Measurements from ENCODE around the gene ZNF778.
A peak's percentile ranks its signal among the peaks of the same experiment; 100 is the strongest.
"Not testable (repeated sequence)": the region's sequence is repeated elsewhere in the genome, so short reads cannot be mapped to it uniquely, and the experiment has no call there.

ZNF778 gene

GRCh38 chr16:89242795-89243200 lies 25.3 kb downstream of the ZNF778 start:
- no peaks in the 10 kb centered on the region for H3K36me3 ChIP-seq (ENCODE audit: insufficient read depth, low read length)
- peaks cover 0 to 8% of the 10 kb centered on the region in 2 donors for H3K27me3 ChIP-seq (ENCODE audit: control insufficient read depth in 1 of 2, insufficient read depth in 2 of 2, low read length in 2 of 2)
- no peak overlapping the region for H3K4me3 ChIP-seq (ENCODE audit: low read depth in 1 of 2, low read length in 2 of 2)
- H3K9me3 ChIP-seq (ENCODE audit: low read length) = no peaks in the 10 kb centered on the region
- no peak overlapping the region for H3K9ac ChIP-seq (ENCODE audit: low read length)
- H3K27ac ChIP-seq (ENCODE audit: low read depth, low read length) = no peak overlapping the region
- H3K4me1 ChIP-seq (ENCODE audit: insufficient read depth, low read length) = no peaks in the 10 kb centered on the region

GRCh38 chr16:89243664-89244063 lies 26.2 kb downstream of the ZNF778 start:
- peaks cover 0 to 8% of the 10 kb centered on the region in 2 donors for H3K27me3 ChIP-seq (ENCODE audit: control insufficient read depth in 1 of 2, insufficient read depth in 2 of 2, low read length in 2 of 2)
- H3K4me1 ChIP-seq (ENCODE audit: insufficient read depth, low read length) = no peaks in the 10 kb centered on the region
- no peaks in the 10 kb centered on the region for H3K9me3 ChIP-seq (ENCODE audit: low read length)
- H3K4me3 ChIP-seq (ENCODE audit: low read depth in 1 of 2, low read length in 2 of 2) = no peak overlapping the region
- no peak overlapping the region for H3K9ac ChIP-seq (ENCODE audit: low read length)
- no peaks in the 10 kb centered on the region for H3K36me3 ChIP-seq (ENCODE audit: insufficient read depth, low read length)
- no peak overlapping the region for H3K27ac ChIP-seq (ENCODE audit: low read depth, low read length)

GRCh38 chr16:89244264-89244663 lies 26.8 kb downstream of the ZNF778 start:
- not testable (repeated sequence) for H3K27ac ChIP-seq (ENCODE audit: low read depth, low read length)

GRCh38 chr16:89244754-89245153 lies 27.3 kb downstream of the ZNF778 start:
- Histone ChIP-seq H3K36me3 (ENCODE audit: insufficient read depth, low read length) (no peaks in the 10 kb centered on the region), H3K4me1 (ENCODE audit: insufficient read depth, low read length) (no peaks in the 10 kb centered on the region), H3K9me3 (ENCODE audit: low read length) (no peaks in the 10 kb centered on the region), H3K27ac (ENCODE audit: low read depth, low read length) (no peak overlapping the region), H3K4me3 (ENCODE audit: low read depth in 1 of 2, low read length in 2 of 2) (no peak overlapping the region), H3K9ac (ENCODE audit: low read length) (no peak overlapping the region), H3K27me3 (ENCODE audit: control insufficient read depth in 1 of 2, insufficient read depth in 2 of 2, low read length in 2 of 2) (peaks cover 0 to 8% of the 10 kb centered on the region in 2 donors)

More at GRCh38 chr16:89244264-89244663, 26.8 kb downstream of the ZNF778 start:
- H3K9ac ChIP-seq (ENCODE audit: low read length); H3K27me3 ChIP-seq (ENCODE audit: control insufficient read depth in 1 of 2, insufficient read depth in 2 of 2, low read length in 2 of 2); H3K4me1 ChIP-seq (ENCODE audit: insufficient read depth, low read length); H3K36me3 ChIP-seq (ENCODE audit: insufficient read depth, low read length); H3K4me3 ChIP-seq (ENCODE audit: low read depth in 1 of 2, low read length in 2 of 2); H3K9me3 ChIP-seq (ENCODE audit: low read length): not testable (repeated sequence)

- no peak overlapping the region for H3K27ac ChIP-seq (ENCODE audit: low read depth, low read length)
These were observed 28.9 kb downstream of the ZNF778 start for GRCh38 chr16:89246383-89246902.

GRCh38 chr16:89246903-89247733 lies 29.6 kb downstream of the ZNF778 start:
- no peak overlapping the region for H3K9ac ChIP-seq (ENCODE audit: low read length)
- no peak overlapping the region for H3K27ac ChIP-seq (ENCODE audit: low read depth, low read length)
- peaks cover 0 to 8% of the 10 kb centered on the region in 2 donors for H3K27me3 ChIP-seq (ENCODE audit: control insufficient read depth in 1 of 2, insufficient read depth in 2 of 2, low read length in 2 of 2)
- no peaks in the 10 kb centered on the region for H3K9me3 ChIP-seq (ENCODE audit: low read length)
- H3K4me3 ChIP-seq (ENCODE audit: low read depth in 1 of 2, low read length in 2 of 2) = peak overlapping the region; percentile 42 to 50
- H3K4me1 ChIP-seq (ENCODE audit: insufficient read depth, low read length) = no peaks in the 10 kb centered on the region
- H3K36me3 ChIP-seq (ENCODE audit: insufficient read depth, low read length) = no peaks in the 10 kb centered on the region

More at GRCh38 chr16:89246383-89246902, 28.9 kb downstream of the ZNF778 start:
- Histone ChIP-seq H3K9ac (ENCODE audit: low read length) (no peak overlapping the region), H3K4me1 (ENCODE audit: insufficient read depth, low read length) (no peaks in the 10 kb centered on the region), H3K4me3 (ENCODE audit: low read depth in 1 of 2, low read length in 2 of 2) (peak overlapping the region in 1 of 2 donors; percentile 50), H3K36me3 (ENCODE audit: insufficient read depth, low read length) (no peaks in the 10 kb centered on the region), H3K9me3 (ENCODE audit: low read length) (no peaks in the 10 kb centered on the region), H3K27me3 (ENCODE audit: control insufficient read depth in 1 of 2, insufficient read depth in 2 of 2, low read length in 2 of 2) (peaks cover 0 to 8% of the 10 kb centered on the region in 2 donors)

GRCh38 chr16:89247734-89248075 lies 30.2 kb downstream of the ZNF778 start:
- not testable (repeated sequence) for H3K9ac ChIP-seq (ENCODE audit: low read length); H3K27me3 ChIP-seq (ENCODE audit: control insufficient read depth in 1 of 2, insufficient read depth in 2 of 2, low read length in 2 of 2); H3K27ac ChIP-seq (ENCODE audit: low read depth, low read length); H3K4me1 ChIP-seq (ENCODE audit: insufficient read depth, low read length); H3K9me3 ChIP-seq (ENCODE audit: low read length); H3K36me3 ChIP-seq (ENCODE audit: insufficient read depth, low read length)
- peak overlapping the region in 1 of 2 donors; percentile 20 for H3K4me3 ChIP-seq (ENCODE audit: low read depth in 1 of 2, low read length in 2 of 2)

GRCh38 chr16:89248196-89248982 lies 30.9 kb downstream of the ZNF778 start:
- H3K4me1 ChIP-seq (ENCODE audit: insufficient read depth, low read length) = no peaks in the 10 kb centered on the region
- H3K27ac ChIP-seq (ENCODE audit: low read depth, low read length) = no peak overlapping the region
- H3K27me3 ChIP-seq (ENCODE audit: control insufficient read depth in 1 of 2, insufficient read depth in 2 of 2, low read length in 2 of 2) = peaks cover 0 to 8% of the 10 kb centered on the region in 2 donors
- H3K9ac ChIP-seq (ENCODE audit: low read length) = no peak overlapping the region
- H3K9me3 ChIP-seq (ENCODE audit: low read length) = no peaks in the 10 kb centered on the region
- H3K36me3 ChIP-seq (ENCODE audit: insufficient read depth, low read length) = no peaks in the 10 kb centered on the region
- no peak overlapping the region for H3K4me3 ChIP-seq (ENCODE audit: low read depth in 1 of 2, low read length in 2 of 2)

GRCh38 chr16:89253548-89254287 lies 36.2 kb downstream of the ZNF778 start:
- H3K4me1 ChIP-seq (ENCODE audit: insufficient read depth, low read length) = no peaks in the 10 kb centered on the region
- no peak overlapping the region for H3K4me3 ChIP-seq (ENCODE audit: low read depth in 1 of 2, low read length in 2 of 2)
- peaks cover 0 to 22% of the 10 kb centered on the region in 2 donors for H3K27me3 ChIP-seq (ENCODE audit: control insufficient read depth in 1 of 2, insufficient read depth in 2 of 2, low read length in 2 of 2)
- no peaks in the 10 kb centered on the region for H3K9me3 ChIP-seq (ENCODE audit: low read length)
- no peak overlapping the region for H3K27ac ChIP-seq (ENCODE audit: low read depth, low read length)
- H3K9ac ChIP-seq (ENCODE audit: low read length) = no peak overlapping the region
- H3K36me3 ChIP-seq (ENCODE audit: insufficient read depth, low read length) = no peaks in the 10 kb centered on the region

- Histone ChIP-seq H3K27me3 (ENCODE audit: control insufficient read depth in 1 of 2, insufficient read depth in 2 of 2, low read length in 2 of 2) (peaks cover 0 to 22% of the 10 kb centered on the region in 2 donors), H3K4me3 (ENCODE audit: low read depth in 1 of 2, low read length in 2 of 2) (peak overlapping the region; percentile 13 to 32), H3K4me1 (ENCODE audit: insufficient read depth, low read length) (no peaks in the 10 kb centered on the region), H3K9me3 (ENCODE audit: low read length) (no peaks in the 10 kb centered on the region), H3K36me3 (ENCODE audit: insufficient read depth, low read length) (no peaks in the 10 kb centered on the region), H3K9ac (ENCODE audit: low read length) (no peak overlapping the region), H3K27ac (ENCODE audit: low read depth, low read length) (no peak overlapping the region)
These were observed 39.2 kb downstream of the ZNF778 start for GRCh38 chr16:89256651-89257254.

All from muscle layer of colon (tissue), 2 donors.